Measurements from ENCODE around the gene CALR3.

GRCh38 chr19:16435238-16435917 lies 60.6 kb downstream of the CALR3 start:
- TF ChIP-seq CTCF (IDR thresholded peaks at IDR 0.05) (no peak), POLR2A (IDR thresholded peaks at IDR 0.05) (no peak)

Data from esophagus squamous epithelium (tissue), 4 donors.